ENCODE measurements around the gene VCAN.

VCAN gene

GRCh38 chr5:83474161-83474796 lies 2.7 kb downstream of the VCAN start (continued):
- TF ChIP-seq, protein P1, sequence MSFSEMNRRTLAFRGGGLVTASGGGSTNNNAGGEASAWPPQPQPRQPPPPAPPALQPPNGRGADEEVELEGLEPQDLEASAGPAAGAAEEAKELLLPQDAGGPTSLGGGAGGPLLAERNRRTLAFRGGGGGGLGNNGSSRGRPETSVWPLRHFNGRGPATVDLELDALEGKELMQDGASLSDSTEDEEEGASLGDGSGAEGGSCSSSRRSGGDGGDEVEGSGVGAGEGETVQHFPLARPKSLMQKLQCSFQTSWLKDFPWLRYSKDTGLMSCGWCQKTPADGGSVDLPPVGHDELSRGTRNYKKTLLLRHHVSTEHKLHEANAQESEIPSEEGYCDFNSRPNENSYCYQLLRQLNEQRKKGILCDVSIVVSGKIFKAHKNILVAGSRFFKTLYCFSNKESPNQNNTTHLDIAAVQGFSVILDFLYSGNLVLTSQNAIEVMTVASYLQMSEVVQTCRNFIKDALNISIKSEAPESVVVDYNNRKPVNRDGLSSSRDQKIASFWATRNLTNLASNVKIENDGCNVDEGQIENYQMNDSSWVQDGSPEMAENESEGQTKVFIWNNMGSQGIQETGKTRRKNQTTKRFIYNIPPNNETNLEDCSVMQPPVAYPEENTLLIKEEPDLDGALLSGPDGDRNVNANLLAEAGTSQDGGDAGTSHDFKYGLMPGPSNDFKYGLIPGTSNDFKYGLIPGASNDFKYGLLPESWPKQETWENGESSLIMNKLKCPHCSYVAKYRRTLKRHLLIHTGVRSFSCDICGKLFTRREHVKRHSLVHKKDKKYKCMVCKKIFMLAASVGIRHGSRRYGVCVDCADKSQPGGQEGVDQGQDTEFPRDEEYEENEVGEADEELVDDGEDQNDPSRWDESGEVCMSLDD (tag by site-specific recombination; IDR thresholded peaks at IDR 0.05), result peak; percentile 79; the same call in 1 of the 2 replicates
- peak; percentile 93 for TF ChIP-seq ZFHX2 (tag by site-specific recombination; conservative IDR thresholded peaks at IDR 0.05)
- peak; percentile 88 for TF ChIP-seq ZSCAN30 (tag by site-specific recombination; IDR thresholded peaks at IDR 0.05)
- TF ChIP-seq ZNF843 (tag by site-specific recombination; IDR thresholded peaks at IDR 0.05), result 0 out of 2 replicates have a peak, but pooled peaks have one; percentile 23
- TF ChIP-seq, protein P2, sequence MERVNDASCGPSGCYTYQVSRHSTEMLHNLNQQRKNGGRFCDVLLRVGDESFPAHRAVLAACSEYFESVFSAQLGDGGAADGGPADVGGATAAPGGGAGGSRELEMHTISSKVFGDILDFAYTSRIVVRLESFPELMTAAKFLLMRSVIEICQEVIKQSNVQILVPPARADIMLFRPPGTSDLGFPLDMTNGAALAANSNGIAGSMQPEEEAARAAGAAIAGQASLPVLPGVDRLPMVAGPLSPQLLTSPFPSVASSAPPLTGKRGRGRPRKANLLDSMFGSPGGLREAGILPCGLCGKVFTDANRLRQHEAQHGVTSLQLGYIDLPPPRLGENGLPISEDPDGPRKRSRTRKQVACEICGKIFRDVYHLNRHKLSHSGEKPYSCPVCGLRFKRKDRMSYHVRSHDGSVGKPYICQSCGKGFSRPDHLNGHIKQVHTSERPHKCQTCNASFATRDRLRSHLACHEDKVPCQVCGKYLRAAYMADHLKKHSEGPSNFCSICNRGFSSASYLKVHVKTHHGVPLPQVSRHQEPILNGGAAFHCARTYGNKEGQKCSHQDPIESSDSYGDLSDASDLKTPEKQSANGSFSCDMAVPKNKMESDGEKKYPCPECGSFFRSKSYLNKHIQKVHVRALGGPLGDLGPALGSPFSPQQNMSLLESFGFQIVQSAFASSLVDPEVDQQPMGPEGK (tag by site-specific recombination; IDR thresholded peaks at IDR 0.05), result peak; percentile 98

DNA sequence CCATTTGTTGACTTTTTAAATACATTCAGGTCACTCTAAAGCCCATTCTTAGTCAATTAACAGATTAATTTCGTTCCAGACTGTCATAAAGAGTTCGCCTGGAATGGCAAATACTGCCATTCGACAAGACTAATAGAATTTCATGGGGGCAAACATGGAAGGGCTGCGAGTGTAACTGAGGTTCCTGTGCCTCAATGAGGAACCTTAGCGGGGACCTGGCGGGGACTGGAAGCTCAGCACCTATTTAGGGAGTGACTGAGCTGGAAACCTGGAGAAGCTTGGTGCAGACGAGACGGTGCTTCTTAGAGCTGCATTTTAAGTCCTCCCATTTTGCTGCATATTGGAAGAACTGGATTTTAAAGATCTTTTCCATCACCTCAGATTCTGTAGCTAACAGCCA lies 3.4 kb downstream of the VCAN start:
- Histone ChIP-seq H3K36me3 (ENCODE audit: control insufficient read depth in 2 of 2, insufficient read depth in 1 of 2, low read length in 2 of 2) (no peaks in the 10 kb centered on the region; a peak in 1 of 3 replicates), H3K27ac (ENCODE audit: extremely low read depth, low read depth, low read length) (peak overlapping the region; percentile 96), H3K4me3 (ENCODE audit: low read depth, low read length) (peak overlapping the region; percentile 50), H3K9me3 (ENCODE audit: control insufficient read depth, insufficient read depth, low read depth, low read length) (no peaks in the 10 kb centered on the region), H3K4me1 (ENCODE audit: control insufficient read depth, insufficient read depth, low read length) (peaks cover 5% of the 10 kb centered on the region)
- TF ChIP-seq ZBTB48 (tag by site-specific recombination; IDR thresholded peaks at IDR 0.05), result no peak
- ChIA-PET POLR2A (no interaction called here), CTCF (interaction anchor here (0.7 kb wide), 1 partner anchor 1034 kb away, joined by 3 read pairs; no protein-coding TSS in a partner anchor)

GRCh38 chr5:83475391-83475863 lies 3.9 kb downstream of the VCAN start:
- CTCF ChIA-PET, result no interaction called here

More at GRCh38 chr5:83475391-83475863, 3.9 kb downstream of the VCAN start:
- Histone ChIP-seq H3K36me3 (ENCODE audit: control insufficient read depth in 2 of 2, insufficient read depth in 1 of 2, low read length in 2 of 2) (no peaks in the 10 kb centered on the region; a peak in 1 of 3 replicates), H3K27ac (ENCODE audit: extremely low read depth, low read depth, low read length) (no peak overlapping the region), H3K4me3 (ENCODE audit: low read depth, low read length) (no peak overlapping the region), H3K9me3 (ENCODE audit: control insufficient read depth, insufficient read depth, low read depth, low read length) (no peaks in the 10 kb centered on the region), H3K4me1 (ENCODE audit: control insufficient read depth, insufficient read depth, low read length) (peaks cover 5% of the 10 kb centered on the region)
- TF ChIP-seq ZBTB26 (tag by site-specific recombination; optimal IDR thresholded peaks at IDR 0.05), result no peak
- TF ChIP-seq, protein P3, sequence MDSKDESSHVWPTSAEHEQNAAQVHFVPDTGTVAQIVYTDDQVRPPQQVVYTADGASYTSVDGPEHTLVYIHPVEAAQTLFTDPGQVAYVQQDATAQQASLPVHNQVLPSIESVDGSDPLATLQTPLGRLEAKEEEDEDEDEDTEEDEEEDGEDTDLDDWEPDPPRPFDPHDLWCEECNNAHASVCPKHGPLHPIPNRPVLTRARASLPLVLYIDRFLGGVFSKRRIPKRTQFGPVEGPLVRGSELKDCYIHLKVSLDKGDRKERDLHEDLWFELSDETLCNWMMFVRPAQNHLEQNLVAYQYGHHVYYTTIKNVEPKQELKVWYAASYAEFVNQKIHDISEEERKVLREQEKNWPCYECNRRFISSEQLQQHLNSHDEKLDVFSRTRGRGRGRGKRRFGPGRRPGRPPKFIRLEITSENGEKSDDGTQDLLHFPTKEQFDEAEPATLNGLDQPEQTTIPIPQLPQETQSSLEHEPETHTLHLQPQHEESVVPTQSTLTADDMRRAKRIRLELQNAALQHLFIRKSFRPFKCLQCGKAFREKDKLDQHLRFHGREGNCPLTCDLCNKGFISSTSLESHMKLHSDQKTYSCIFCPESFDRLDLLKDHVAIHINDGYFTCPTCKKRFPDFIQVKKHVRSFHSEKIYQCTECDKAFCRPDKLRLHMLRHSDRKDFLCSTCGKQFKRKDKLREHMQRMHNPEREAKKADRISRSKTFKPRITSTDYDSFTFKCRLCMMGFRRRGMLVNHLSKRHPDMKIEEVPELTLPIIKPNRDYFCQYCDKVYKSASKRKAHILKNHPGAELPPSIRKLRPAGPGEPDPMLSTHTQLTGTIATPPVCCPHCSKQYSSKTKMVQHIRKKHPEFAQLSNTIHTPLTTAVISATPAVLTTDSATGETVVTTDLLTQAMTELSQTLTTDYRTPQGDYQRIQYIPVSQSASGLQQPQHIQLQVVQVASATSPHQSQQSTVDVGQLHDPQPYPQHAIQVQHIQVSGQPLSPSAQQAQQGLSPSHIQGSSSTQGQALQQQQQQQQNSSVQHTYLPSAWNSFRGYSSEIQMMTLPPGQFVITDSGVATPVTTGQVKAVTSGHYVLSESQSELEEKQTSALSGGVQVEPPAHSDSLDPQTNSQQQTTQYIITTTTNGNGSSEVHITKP (tag by site-specific recombination; IDR thresholded peaks at IDR 0.05), result peak; percentile 56
- POLR2A ChIA-PET, result no interaction called here

Measured in HEK293 (cell line).